K562 (cell line): ENCODE measurements around the gene NTRK2. TPM values are rescaled to one million over a fixed set of nuclear protein-coding genes. Genes with fewer than 3 reads are reported as not detected.

ENCODE experiments used
- ATAC-seq: fragments of 200-7000 bp; cut with Tn5 transposase; 3 replicates; pipeline ENCODE4 v1.9.1; 2020; ENCODE audit warnings: moderate library complexity
- BruUV-seq: library from RNA; stranded (reverse); fragments of 400-500 nt; replicated peaks from 2 replicates; lab custom pipeline; 2021; lab: Mats Ljungman, UMichigan
- CTCF ChIA-PET: fragments of 300-600 bp; formaldehyde crosslinking; extraction: SDS; loops from one replicate; lab custom pipeline; 2021; ENCODE audit warnings: low intra/inter-chr PET ratio; lab: Yijun Ruan, JAX
- POLR2A ChIA-PET: fragments of 300-600, 350-650 bp; sonication (Branson Sonifier 250); formaldehyde crosslinking; extraction: SDS; loops from one replicate; lab custom pipeline; 2021; ENCODE audit warnings: antibody characterized with exemption, inconsistent platforms; lab: Yijun Ruan, JAX
- DNase-seq, 4 experiments: peaks; one replicate each; pipeline versions ENCODE4 v3.0.0 to v3.0.0-alpha.2; 2011 to 2018; ENCODE audit warnings: low spot score in 3 of 4, mixed read lengths in 3 of 4; ENCODE audit errors: extremely low read depth in 1 of 4
- FAIRE-seq: peaks from 2 replicates; lab custom pipeline; 2011; peaks lifted over from hg19 to GRCh38; lab: Jason Lieb, UNC
- H2AFZ ChIP-seq: 2 replicates; pipeline ENCODE4 v1.6.0; 2011; ENCODE audit warnings: low read depth, low read length, control low read depth, inconsistent platforms
- H3K27ac ChIP-seq: fragments of 200-600 bp; 3 replicates; pipeline ENCODE4 v1.8.0; 2011; ENCODE audit warnings: low read depth, mild to moderate bottlenecking, control low read depth, inconsistent platforms, low read length, moderate library complexity, mixed read lengths; ENCODE audit errors: extremely low read depth
- H3K27me3 ChIP-seq, 2 experiments: fragments of 300-600 bp in 1 of 2; 2 replicates in 1 of 2; 3 replicates in 1 of 2; pipeline versions ENCODE4 v1.6.0 to v1.8.0; 2011; ENCODE audit warnings: inconsistent platforms in 2 of 2, low read length in 2 of 2, mild to moderate bottlenecking in 1 of 2, mixed read lengths in 1 of 2, moderate library complexity in 1 of 2; ENCODE audit not compliant: control insufficient read depth in 2 of 2, insufficient read depth in 2 of 2
- H3K36me3 ChIP-seq: fragments of 300-600 bp; 3 replicates; pipeline ENCODE4 v1.8.0; 2011; ENCODE audit warnings: mild to moderate bottlenecking, low read length, inconsistent platforms; ENCODE audit not compliant: control insufficient read depth, insufficient read depth
- H3K4me1 ChIP-seq, 2 experiments: fragments of 200-600 bp in 1 of 2; replicated peaks in 1 of 2; 2 replicates in 1 of 2; 3 replicates in 1 of 2; pipeline versions ENCODE4 v1.5.1 to v1.8.0; 2011; ENCODE audit warnings: inconsistent platforms in 2 of 2, low read length in 2 of 2, mild to moderate bottlenecking in 1 of 2, mixed read lengths in 1 of 2, moderate library complexity in 1 of 2; ENCODE audit not compliant: control insufficient read depth in 2 of 2, insufficient read depth in 2 of 2
- H3K4me2 ChIP-seq: 2 replicates; pipeline ENCODE4 v1.6.1; 2011; ENCODE audit warnings: low read length, control low read depth, inconsistent platforms, mixed read lengths; ENCODE audit not compliant: insufficient read depth
- H3K4me3 ChIP-seq: fragments of 200-600 bp; sonication (generic), shearing (Covaris generic); 2 replicates; pipeline ENCODE4 v1.5.1; 2016; ENCODE audit warnings: control low read depth, inconsistent platforms
- H3K79me2 ChIP-seq: fragments of 200-600 bp; 3 replicates; pipeline ENCODE4 v1.8.0; 2011; ENCODE audit warnings: low read length, inconsistent platforms; ENCODE audit not compliant: control insufficient read depth, insufficient read depth
- H3K9ac ChIP-seq, 2 experiments: 2 replicates each; pipeline versions ENCODE4 v1.6.0 to v1.6.1; 2011; ENCODE audit warnings: low read depth in 2 of 2, low read length in 2 of 2, control low read depth in 1 of 2, inconsistent platforms in 1 of 2, mild to moderate bottlenecking in 1 of 2, mixed read lengths in 1 of 2; ENCODE audit not compliant: insufficient read depth in 1 of 2
- H3K9me1 ChIP-seq: one replicate; pipeline ENCODE4 v1.6.0; 2011; ENCODE audit warnings: inconsistent platforms, mild to moderate bottlenecking, low read length, moderate library complexity; ENCODE audit not compliant: control insufficient read depth, insufficient read depth
- H3K9me3 ChIP-seq: replicated peaks from 2 replicates; pipeline ENCODE4 v1.5.1; 2011; ENCODE audit warnings: low read depth, low read length, inconsistent platforms; ENCODE audit not compliant: control insufficient read depth, insufficient read depth
- H4K20me1 ChIP-seq: replicated peaks from 2 replicates; pipeline ENCODE4 v1.6.1; 2011; ENCODE audit warnings: low read length, inconsistent platforms, mixed read lengths; ENCODE audit not compliant: control insufficient read depth, insufficient read depth
- KAT7 ChIP-seq: sonication (generic); formaldehyde crosslinking; IDR thresholded peaks from 2 replicates; pipeline ENCODE4 v1.8.0; 2022; ENCODE audit warnings: missing genetic modification reagents, mild to moderate bottlenecking, borderline replicate concordance
- RBBP5 ChIP-seq: fragments of 200-600 bp; sonication (generic); IDR thresholded peaks from 2 replicates; pipeline ENCODE4 v1.6.1; 2012; ENCODE audit warnings: borderline replicate concordance, mild to moderate bottlenecking, low read length, control low read depth, inconsistent platforms; ENCODE audit not compliant: insufficient read depth, poor library complexity, severe bottlenecking
- RCOR1 ChIP-seq, 2 experiments: IDR thresholded peaks; 2 replicates each; pipeline ENCODE4 v1.6.1; 2012; ENCODE audit warnings: low read depth in 2 of 2, low read length in 2 of 2, borderline replicate concordance in 1 of 2, improper control_type of control experiment in 1 of 2
- ZBTB49 ChIP-seq: sonication (generic); formaldehyde crosslinking; IDR thresholded peaks from 2 replicates; pipeline ENCODE4 v1.8.0; 2022; ENCODE audit warnings: missing genetic modification reagents, mild to moderate bottlenecking, borderline replicate concordance
- WGBS: fragments of 100-300 bp; shearing (Covaris generic); methylation state at CpG from one replicate; pipeline ENCODE4 v1.1.6; 2016; ENCODE audit warnings: low coverage, mixed read lengths; ENCODE audit not compliant: insufficient coverage; ENCODE audit errors: missing lambda C conversion rate; 5-methylcytosine and 5-hydroxymethylcytosine counted together
- in situ Hi-C: fragments of 300-500 bp; cut with MboI; formaldehyde crosslinking; loops from 4 replicates; pipeline ENCODE4 v1.15.0; 2018; ENCODE audit warnings: inconsistent platforms, mixed read lengths
- intact Hi-C: fragments of 100-400 bp; cut with micrococcal nuclease; formaldehyde crosslinking; loops from 2 replicates; pipeline ENCODE4 v1.14.2; 2022
- polyA plus RNA-seq, 8 experiments: library from polyadenylated mRNA; depleted of rRNA in 4 of 8; stranded (reverse) in 5 of 8; unstranded in 3 of 8; fragments of >200 nt; fragmentation: Nextera tagmentation in 2 of 8; fragmentation: Illumina TruSeq in 1 of 8; extraction: Ambion mirVana in 2 of 8; extraction: Trizol in 1 of 8; gene quantifications; 2 replicates each; pipeline versions ENCODE4 v1.2.1 to v1.2.3, GENCODE V29; 2011 to 2014; ENCODE audit warnings: inconsistent platforms in 1 of 8, missing spikeins in 1 of 8
- total RNA-seq, 7 experiments: library from RNA; depleted of rRNA in 6 of 7; stranded (reverse); fragments of >200 nt in 6 of 7; fragmentation: Illumina TruSeq in 2 of 7; extraction: Trizol in 2 of 7; gene quantifications; 2 replicates each; pipeline versions ENCODE4 v1.2.1 to v1.2.3, GENCODE V29; 2011 to 2021; ENCODE audit warnings: low replicate concordance in 1 of 7
- TF ChIP-seq, protein P1 (sequence below): sonication (generic); formaldehyde crosslinking; IDR thresholded peaks from 2 replicates; pipeline ENCODE4 v1.4.0; 2020; ENCODE audit warnings: mild to moderate bottlenecking, missing genetic modification reagents

NTRK2 gene
- total and polyA plus RNA-seq, 9 of the 15 experiments (the other 6 are each of a cell fraction or from before 2014, with no cell fraction given): not detected

DNA sequence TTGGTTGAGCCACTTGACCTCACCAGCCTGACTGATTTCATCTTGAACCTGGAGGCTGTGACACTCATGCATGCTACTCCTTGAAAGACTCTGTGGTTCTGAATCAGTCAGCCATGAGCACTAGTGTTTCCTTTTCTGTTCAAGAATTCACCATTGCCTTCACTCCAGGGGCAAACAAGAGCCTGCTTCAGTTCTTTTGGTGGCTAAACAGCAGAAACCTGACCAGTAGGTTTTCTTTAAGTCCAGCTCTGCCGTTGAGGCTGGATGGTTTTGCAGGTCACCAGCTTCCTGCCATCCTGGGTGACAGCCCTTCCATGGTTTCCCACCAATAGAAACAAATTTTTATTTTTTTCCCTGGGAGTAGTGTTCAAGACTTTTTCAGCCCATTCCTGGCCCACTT, 10.0 kb downstream of the NTRK2 start:
- Histone ChIP-seq H3K27me3 (no peaks in the 10 kb centered on the region), H3K9ac (no peak overlapping the region), H3K4me2 (no peak overlapping the region), H4K20me1 (no peaks in the 10 kb centered on the region), H3K9me1 (no peaks in the 10 kb centered on the region), H3K36me3 (no peaks in the 10 kb centered on the region), H3K9me3 (no peaks in the 10 kb centered on the region), H3K4me3 (no peak overlapping the region), H3K79me2 (no peaks in the 10 kb centered on the region), H3K4me1 (no peaks in the 10 kb centered on the region), H3K27ac (no peak overlapping the region), H2AFZ (no peak overlapping the region)
- CTCF ChIA-PET: no interaction called here
- FAIRE-seq (no peak), DNase-seq (no peak), ATAC-seq (no peak)
- POLR2A ChIA-PET: no interaction called here
- BruUV-seq: no TSS peak
- intact Hi-C loops (no loop called here), in situ Hi-C loops (no loop called here)
- TF ChIP-seq RCOR1 (IDR thresholded peaks at IDR 0.05; ENCODE audit: borderline replicate concordance in 1 of 2, low read depth in 2 of 2, low read length in 2 of 2) (no peak), RBBP5 (no peak), ZBTB49 (CRISPR knock-in tag) (no peak), KAT7 (CRISPR knock-in tag) (no peak)
- TF ChIP-seq, protein P1, sequence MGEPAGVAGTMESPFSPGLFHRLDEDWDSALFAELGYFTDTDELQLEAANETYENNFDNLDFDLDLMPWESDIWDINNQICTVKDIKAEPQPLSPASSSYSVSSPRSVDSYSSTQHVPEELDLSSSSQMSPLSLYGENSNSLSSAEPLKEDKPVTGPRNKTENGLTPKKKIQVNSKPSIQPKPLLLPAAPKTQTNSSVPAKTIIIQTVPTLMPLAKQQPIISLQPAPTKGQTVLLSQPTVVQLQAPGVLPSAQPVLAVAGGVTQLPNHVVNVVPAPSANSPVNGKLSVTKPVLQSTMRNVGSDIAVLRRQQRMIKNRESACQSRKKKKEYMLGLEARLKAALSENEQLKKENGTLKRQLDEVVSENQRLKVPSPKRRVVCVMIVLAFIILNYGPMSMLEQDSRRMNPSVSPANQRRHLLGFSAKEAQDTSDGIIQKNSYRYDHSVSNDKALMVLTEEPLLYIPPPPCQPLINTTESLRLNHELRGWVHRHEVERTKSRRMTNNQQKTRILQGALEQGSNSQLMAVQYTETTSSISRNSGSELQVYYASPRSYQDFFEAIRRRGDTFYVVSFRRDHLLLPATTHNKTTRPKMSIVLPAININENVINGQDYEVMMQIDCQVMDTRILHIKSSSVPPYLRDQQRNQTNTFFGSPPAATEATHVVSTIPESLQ: no peak
- 0% methylated on average over 1 of the region's 1 CpG for WGBS
